NCI-H774 (cell line): ENCODE measurements around the gene SELENOP.

ENCODE experiments used
- DNase-seq: peaks from one replicate; lab custom pipeline; 2025; lab: John Stamatoyannopoulos, UW

SELENOP gene

DNA sequence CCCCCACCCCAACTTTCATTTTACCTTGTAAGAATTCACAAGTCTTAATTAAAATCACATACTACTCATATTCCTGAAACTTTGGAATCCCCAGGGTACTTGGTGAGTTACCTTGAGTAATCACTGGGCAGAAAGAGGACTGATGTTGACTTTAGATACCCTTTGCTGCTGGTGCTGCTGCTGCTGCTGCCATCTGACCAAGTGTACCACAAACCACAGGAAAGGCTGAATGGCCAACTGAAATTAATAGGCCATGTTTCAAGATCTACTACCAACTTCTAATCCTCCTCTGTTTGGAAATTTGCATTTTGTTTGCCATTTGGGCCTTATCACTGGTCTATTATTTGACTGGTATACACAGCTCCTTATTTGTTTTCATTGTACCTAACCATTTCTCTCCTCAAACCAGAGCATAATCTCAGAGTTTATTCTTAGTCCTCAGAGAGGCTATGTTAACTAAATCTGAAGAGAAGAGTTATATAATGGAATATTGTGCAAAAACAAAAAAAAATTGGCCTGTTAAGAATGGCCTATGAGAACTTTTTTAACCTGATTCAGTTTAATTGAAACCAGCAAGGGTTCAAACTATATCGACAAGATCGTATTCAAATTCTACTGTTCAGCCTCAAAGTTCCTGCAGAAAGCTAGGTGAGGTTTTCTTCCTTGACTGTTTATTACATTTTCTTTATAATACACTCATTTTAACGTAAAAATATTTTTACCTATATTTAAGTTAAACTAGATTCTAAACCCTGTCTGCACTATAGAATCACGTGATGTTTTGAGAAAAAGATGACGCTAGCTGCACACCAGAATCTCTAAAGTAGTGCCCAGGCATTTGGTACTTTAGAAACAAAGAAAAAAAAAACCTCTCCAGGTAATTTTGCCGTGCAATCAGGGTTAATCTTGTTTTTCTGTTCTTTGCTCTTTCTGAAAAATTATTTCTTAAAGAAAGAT is 13.1 kb downstream of the SELENOP start:
- DNase-seq: no peak

DNA sequence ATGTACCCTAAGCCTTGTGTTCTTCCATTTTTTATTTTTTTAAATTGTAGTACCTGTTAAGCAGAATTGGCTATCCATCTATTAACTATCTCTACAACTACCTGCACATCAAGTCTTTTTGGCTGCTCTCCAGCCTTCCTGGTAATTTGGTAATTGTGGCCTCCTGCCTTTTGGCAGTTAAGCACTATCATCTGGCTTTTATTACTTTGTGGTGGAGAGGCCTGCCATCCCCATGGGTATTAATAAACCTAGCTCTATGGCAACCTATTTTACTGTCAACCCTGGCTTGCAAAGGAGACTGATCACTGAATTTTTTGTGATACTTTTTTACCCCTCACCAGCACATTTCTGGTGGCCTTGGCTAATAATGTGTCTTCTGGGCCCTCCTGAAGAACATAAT is 20.5 kb downstream of the SELENOP start:
- DNase-seq: no peak

- DNase-seq: no peak
These were observed 23.8 kb downstream of the SELENOP start for GRCh38 chr5:42787845-42788244.

GRCh38 chr5:42787073-42787472 is 24.6 kb downstream of the SELENOP start:
- no peak for DNase-seq

DNA sequence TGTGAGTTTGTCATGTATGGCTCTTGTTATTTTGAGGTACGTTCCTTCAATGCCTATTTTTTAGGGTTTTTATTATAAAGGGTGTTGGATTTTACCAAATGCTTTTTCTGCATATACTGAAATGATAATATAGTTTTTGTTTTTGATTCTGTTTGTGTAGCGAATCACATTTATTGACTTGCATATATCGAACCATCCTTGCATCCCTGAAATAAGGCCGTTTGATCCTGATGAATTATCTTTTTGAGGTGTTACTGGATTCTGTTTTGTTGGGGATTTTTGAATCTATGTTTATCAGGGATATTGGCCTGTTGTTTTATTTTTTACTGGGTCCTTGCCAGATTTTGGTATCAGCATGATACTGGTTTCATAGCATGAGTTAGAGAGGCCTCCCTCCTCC is 25.9 kb downstream of the SELENOP start:
- DNase-seq: no peak

DNA sequence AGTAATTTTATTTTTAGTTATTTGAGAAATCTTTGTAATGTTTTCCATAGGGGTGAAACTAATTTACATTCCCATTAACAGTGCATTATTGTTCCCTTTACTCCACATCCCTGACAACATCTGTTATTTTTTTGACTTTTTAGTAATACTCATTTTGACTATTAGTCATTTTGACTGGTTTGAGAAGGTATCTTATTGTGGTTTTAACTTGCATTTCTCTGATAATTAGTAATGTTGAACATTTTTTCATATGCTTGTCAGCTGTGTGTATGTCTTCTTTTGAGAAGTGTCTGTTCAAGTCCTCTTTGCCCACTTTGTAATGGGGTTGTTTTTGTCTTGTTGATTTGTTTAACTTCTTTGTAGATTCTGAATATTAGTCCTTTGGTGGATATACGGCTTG is 27.6 kb downstream of the SELENOP start:
- DNase-seq: no peak

DNA sequence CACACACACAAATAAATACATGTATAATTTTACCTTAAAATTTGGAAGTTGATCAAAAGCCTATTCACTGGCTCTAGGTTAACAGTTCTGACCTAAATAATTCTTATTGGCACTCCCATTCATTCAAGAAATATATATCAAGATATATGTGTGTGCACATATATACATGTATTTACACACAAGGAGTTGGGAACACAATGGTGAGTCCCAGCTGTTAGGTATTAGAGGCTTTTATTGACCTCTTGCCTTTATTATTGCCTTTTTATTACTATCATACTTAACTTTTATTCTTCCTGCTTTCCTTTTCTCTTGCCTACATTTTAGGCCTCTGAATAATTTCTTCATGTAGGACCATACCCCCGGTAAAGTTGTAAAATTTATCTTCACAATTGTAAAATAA is 30.1 kb downstream of the SELENOP start:
- DNase-seq: no peak

- no peak for DNase-seq
These were observed 32.6 kb downstream of the SELENOP start for GRCh38 chr5:42779083-42779482.

DNA sequence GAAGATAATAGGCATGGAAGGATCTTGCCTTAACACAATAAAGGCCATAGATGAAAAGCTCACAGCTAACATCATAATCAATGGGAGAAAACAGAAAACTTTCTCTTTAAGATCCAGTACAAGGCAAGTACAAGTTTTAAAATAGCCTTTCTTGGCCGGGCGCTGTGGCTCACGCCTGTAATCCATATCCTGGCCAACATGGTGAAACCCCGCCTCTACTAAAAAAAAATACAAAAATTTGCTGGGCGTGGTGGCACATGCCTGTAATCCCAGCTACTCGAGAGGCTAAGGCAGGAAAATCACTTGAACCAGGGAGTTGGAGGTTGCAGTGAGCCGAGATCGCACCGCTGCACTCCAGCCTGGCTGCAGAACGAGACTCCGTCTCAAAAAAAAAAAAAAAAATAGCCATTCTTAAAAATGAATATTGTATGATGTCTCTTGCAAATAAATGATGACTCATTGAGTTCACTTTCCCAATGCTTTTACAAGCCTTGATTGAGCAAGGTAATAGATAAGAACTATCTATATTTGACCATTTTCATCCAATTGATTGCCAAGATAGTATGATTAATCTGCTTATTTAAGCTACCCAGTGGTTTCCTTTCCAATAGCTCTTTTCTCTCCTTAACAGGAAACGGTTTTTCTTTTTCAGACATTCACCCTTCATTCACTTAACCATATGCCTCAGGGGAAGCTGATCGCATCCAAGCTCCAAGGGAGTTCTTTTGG is 39.3 kb downstream of the SELENOP start:
- no peak for DNase-seq

DNA sequence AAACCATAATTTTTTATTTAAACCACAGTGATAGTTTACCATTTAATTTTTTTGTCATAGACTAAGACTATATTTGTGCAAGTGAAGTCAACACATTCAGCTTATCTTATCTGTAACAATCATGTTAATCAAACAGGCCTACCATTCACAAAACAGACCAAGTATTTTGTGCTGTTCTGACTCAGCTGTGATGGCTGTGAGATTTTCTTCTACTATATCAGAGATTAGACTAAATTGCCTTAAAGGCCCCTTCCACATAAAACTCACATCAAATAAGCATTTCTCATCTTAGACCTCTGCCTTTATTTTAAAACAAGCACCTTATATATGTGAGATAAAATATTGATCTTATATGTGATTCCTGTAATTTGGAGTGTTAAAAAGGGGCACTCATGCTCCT is 41.7 kb downstream of the SELENOP start:
- no peak for DNase-seq

DNA sequence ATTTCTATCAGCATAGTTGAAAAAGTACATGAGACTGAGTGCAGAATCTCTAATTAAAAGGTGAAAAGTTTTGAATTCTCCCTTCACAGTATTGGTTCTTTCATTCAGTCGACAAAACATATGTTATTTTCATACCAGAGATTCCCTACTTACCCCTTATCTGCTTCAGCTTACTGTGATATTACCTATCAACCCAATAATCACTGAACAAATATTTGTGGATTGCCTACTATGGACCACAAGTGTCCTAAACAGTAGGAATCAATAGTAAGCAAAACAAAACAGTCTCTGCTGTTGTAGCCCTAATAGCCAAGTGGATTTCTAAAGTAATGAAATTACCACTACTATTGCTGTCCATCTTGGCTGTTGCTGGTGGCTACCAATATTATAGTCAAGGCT is 43.6 kb downstream of the SELENOP start:
- no peak for DNase-seq

- DNase-seq: peak; percentile 22
These were observed 44.1 kb downstream of the SELENOP start for GRCh38 chr5:42767491-42768105.

- no peak for DNase-seq
These were observed 49.9 kb downstream of the SELENOP start for GRCh38 chr5:42761791-42762190.

DNA sequence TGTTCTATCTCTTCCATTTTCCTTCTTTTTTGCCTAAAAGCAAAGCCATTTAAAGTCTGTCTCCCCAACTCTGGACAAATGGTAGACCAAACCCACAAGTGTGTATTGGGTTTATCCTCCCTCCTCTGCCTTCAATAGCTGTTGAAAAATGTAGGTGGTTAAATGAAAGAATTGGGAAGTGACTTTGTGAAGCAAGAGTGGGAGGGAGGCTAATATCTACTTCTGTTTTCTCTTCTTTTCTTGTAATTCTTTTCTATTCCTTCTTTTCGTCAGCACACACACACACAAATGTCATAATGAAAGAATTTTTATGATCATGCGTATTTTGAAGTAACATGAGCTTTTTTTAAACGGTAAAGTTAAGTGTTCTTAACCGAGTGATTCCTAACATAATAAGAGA is 51.3 kb downstream of the SELENOP start:
- no peak for DNase-seq

- no peak for DNase-seq
These were observed 52.2 kb downstream of the SELENOP start for GRCh38 chr5:42759456-42759855.

- no peak for DNase-seq
These were observed 54.8 kb downstream of the SELENOP start, which contains the start of gene CCDC152 for GRCh38 chr5:42756606-42757601. Gene CCDC152, plus strand, starts transcription at chr5:42756818. Its CDS starts 2,304 bp downstream, at chr5:42759122.

- no peak for DNase-seq
These were observed 58.6 kb downstream of the SELENOP start for GRCh38 chr5:42753099-42753498.

DNA sequence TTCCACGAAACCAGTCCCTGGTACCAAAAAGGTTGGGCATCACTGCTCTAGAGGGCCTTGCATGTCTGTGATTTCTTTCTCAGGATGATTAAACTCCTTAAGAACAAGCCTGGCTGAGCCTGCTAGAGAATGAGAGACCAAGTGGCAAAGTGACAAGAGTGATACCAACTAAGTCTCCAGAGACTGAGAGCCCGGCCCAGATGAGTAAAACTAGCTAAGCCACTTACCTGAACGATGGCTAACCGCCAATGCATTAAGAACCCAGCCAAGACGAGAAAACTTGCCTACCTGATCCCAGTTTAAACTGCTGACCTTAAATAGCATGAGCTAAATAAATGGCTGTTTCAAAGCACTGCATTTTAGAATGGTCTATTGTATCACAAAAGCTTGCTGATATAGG is 60.6 kb downstream of the SELENOP start:
- DNase-seq: no peak

- no peak for DNase-seq
These were observed 61.2 kb downstream of the SELENOP start for GRCh38 chr5:42750507-42750906.
